ENCODE results near the gene C2orf42. TPM values are rescaled to one million over a fixed set of nuclear protein-coding genes. Genes with fewer than 3 reads are reported as not detected.

C2orf42 gene
- polyA plus RNA-seq, 3 donors, result 3.0 to 5.5 (median 4.0) TPM

GRCh38 chr2:70214953-70215549, 24.2 kb upstream of the C2orf42 start:
- no peak overlapping the region for H3K27ac Mint-ChIP-seq

GRCh38 chr2:70214365-70214764, 23.5 kb upstream of the C2orf42 start:
- Histone ChIP-seq H3K36me3 (replicated peaks in 1 of 2; ENCODE audit: control insufficient read depth in 1 of 2, insufficient read depth in 2 of 2, low read length in 2 of 2) (peaks cover 77 to 99% of the 10 kb centered on the region in 2 donors), H2AFZ (ENCODE audit: insufficient read depth, low read depth, low read length, poor library complexity, severe bottlenecking) (no peak overlapping the region), H3K79me2 (ENCODE audit: insufficient read depth, low read length) (no peaks in the 10 kb centered on the region), H3K27ac (ENCODE audit: low read depth in 1 of 2, low read length in 2 of 2) (no peak overlapping the region), H3K27me3 (ENCODE audit: control insufficient read depth in 2 of 2, insufficient read depth in 2 of 2, low read length in 2 of 2) (no peaks in the 10 kb centered on the region), H3K9ac (ENCODE audit: insufficient read depth, low read length, poor library complexity, severe bottlenecking) (no peak overlapping the region), H3K4me3 (replicated peaks in 1 of 3; ENCODE audit: low read depth in 2 of 3, low read length in 3 of 3) (no peak overlapping the region), H3K4me2 (replicated peaks; ENCODE audit: extremely low read depth, low read length, poor library complexity, severe bottlenecking) (no peak overlapping the region), H4K20me1 (ENCODE audit: insufficient read depth, low read length) (no peaks in the 10 kb centered on the region), H3K9me3 (replicated peaks in 1 of 2; ENCODE audit: control insufficient read depth in 1 of 2, insufficient read depth in 1 of 2, low read length in 2 of 2) (no peaks in the 10 kb centered on the region), H3K4me1 (ENCODE audit: control insufficient read depth in 1 of 2, insufficient read depth in 2 of 2, low read length in 2 of 2) (no peaks in the 10 kb centered on the region)
- TF ChIP-seq, protein P1, sequence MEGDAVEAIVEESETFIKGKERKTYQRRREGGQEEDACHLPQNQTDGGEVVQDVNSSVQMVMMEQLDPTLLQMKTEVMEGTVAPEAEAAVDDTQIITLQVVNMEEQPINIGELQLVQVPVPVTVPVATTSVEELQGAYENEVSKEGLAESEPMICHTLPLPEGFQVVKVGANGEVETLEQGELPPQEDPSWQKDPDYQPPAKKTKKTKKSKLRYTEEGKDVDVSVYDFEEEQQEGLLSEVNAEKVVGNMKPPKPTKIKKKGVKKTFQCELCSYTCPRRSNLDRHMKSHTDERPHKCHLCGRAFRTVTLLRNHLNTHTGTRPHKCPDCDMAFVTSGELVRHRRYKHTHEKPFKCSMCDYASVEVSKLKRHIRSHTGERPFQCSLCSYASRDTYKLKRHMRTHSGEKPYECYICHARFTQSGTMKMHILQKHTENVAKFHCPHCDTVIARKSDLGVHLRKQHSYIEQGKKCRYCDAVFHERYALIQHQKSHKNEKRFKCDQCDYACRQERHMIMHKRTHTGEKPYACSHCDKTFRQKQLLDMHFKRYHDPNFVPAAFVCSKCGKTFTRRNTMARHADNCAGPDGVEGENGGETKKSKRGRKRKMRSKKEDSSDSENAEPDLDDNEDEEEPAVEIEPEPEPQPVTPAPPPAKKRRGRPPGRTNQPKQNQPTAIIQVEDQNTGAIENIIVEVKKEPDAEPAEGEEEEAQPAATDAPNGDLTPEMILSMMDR (IDR thresholded peaks at IDR 0.05), result no peak
- no peaks in the 10 kb centered on the region for H3K4me1 Mint-ChIP-seq
- no peak overlapping the region for H3K27ac Mint-ChIP-seq
- H3K4me3 Mint-ChIP-seq, result no peak overlapping the region
- no peaks in the 10 kb centered on the region for H3K27me3 Mint-ChIP-seq (ENCODE audit: low read depth in 3 of 3)
- peaks cover 58 to 83% of the 10 kb centered on the region in 2 donors for H3K36me3 Mint-ChIP-seq
- no CpG with 5 or more reads among the region's 1 CpG for WGBS (ENCODE audit: insufficient coverage)
- no peaks in the 10 kb centered on the region for H3K9me3 Mint-ChIP-seq
- DNase-seq, result no peak
- intact Hi-C loops (cut with micrococcal nuclease), result no loop called here

More at GRCh38 chr2:70214953-70215549, 24.2 kb upstream of the C2orf42 start:
- Histone ChIP-seq H4K20me1 (ENCODE audit: insufficient read depth, low read length) (no peaks in the 10 kb centered on the region), H3K36me3 (replicated peaks in 1 of 2; ENCODE audit: control insufficient read depth in 1 of 2, insufficient read depth in 2 of 2, low read length in 2 of 2) (peaks cover 79 to 99% of the 10 kb centered on the region in 2 donors), H3K4me1 (ENCODE audit: control insufficient read depth in 1 of 2, insufficient read depth in 2 of 2, low read length in 2 of 2) (no peaks in the 10 kb centered on the region), H3K9me3 (replicated peaks in 1 of 2; ENCODE audit: control insufficient read depth in 1 of 2, insufficient read depth in 1 of 2, low read length in 2 of 2) (no peaks in the 10 kb centered on the region), H3K27ac (ENCODE audit: low read depth in 1 of 2, low read length in 2 of 2) (no peak overlapping the region), H3K4me3 (replicated peaks in 1 of 3; ENCODE audit: low read depth in 2 of 3, low read length in 3 of 3) (no peak overlapping the region), H3K79me2 (ENCODE audit: insufficient read depth, low read length) (no peaks in the 10 kb centered on the region), H3K27me3 (ENCODE audit: control insufficient read depth in 2 of 2, insufficient read depth in 2 of 2, low read length in 2 of 2) (no peaks in the 10 kb centered on the region), H3K9ac (ENCODE audit: insufficient read depth, low read length, poor library complexity, severe bottlenecking) (no peak overlapping the region), H3K4me2 (replicated peaks; ENCODE audit: extremely low read depth, low read length, poor library complexity, severe bottlenecking) (no peak overlapping the region), H2AFZ (ENCODE audit: insufficient read depth, low read depth, low read length, poor library complexity, severe bottlenecking) (no peak overlapping the region)
- intact Hi-C loops (cut with micrococcal nuclease), result no loop called here
- H3K36me3 Mint-ChIP-seq, result peaks cover 58 to 84% of the 10 kb centered on the region in 2 donors
- TF ChIP-seq, protein P1 (IDR thresholded peaks at IDR 0.05), result no peak
- no peak for DNase-seq
- no peaks in the 10 kb centered on the region for H3K27me3 Mint-ChIP-seq (ENCODE audit: low read depth in 3 of 3)
- H3K4me1 Mint-ChIP-seq, result no peaks in the 10 kb centered on the region
- H3K9me3 Mint-ChIP-seq, result no peaks in the 10 kb centered on the region
- no peak overlapping the region for H3K4me3 Mint-ChIP-seq
- 100% methylated on average over 1 of the region's 3 CpGs for WGBS (ENCODE audit: insufficient coverage)

Measured in CD14-positive monocyte (primary cell).